Measurements from ENCODE around the gene RAD51B.

Gene RAD51B

DNA sequence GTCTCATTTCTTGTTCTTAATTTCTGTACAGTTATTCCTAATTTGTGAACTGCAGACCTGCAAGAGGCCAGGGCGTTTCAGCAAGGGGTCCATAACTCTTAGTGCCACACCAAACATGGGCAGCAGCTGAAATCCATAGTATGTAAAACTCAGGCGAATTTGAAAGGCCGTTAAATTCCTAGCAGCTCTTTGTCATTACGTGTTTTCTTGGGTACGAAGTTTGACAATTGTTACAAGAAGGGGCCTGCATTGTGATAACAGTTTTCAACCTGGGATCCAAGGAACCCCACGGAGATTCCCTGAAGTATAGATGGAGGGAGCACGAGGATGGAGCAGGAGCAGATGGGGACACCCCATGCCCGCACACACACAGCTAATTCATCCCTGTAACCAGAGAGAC, 685.3 kb downstream of the RAD51B start:
- H3K27ac ChIP-seq: no peak overlapping the region
- TF ChIP-seq, protein P1, sequence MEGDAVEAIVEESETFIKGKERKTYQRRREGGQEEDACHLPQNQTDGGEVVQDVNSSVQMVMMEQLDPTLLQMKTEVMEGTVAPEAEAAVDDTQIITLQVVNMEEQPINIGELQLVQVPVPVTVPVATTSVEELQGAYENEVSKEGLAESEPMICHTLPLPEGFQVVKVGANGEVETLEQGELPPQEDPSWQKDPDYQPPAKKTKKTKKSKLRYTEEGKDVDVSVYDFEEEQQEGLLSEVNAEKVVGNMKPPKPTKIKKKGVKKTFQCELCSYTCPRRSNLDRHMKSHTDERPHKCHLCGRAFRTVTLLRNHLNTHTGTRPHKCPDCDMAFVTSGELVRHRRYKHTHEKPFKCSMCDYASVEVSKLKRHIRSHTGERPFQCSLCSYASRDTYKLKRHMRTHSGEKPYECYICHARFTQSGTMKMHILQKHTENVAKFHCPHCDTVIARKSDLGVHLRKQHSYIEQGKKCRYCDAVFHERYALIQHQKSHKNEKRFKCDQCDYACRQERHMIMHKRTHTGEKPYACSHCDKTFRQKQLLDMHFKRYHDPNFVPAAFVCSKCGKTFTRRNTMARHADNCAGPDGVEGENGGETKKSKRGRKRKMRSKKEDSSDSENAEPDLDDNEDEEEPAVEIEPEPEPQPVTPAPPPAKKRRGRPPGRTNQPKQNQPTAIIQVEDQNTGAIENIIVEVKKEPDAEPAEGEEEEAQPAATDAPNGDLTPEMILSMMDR (conservative IDR thresholded peaks at IDR 0.05): no peak
- TF ChIP-seq ZFX (IDR thresholded peaks at IDR 0.05): no peak

GRCh38 chr14:68506021-68506644, 686.6 kb downstream of the RAD51B start:
- peak overlapping the region; percentile 65 for H3K27ac ChIP-seq
- TF ChIP-seq, protein P1 (conservative IDR thresholded peaks at IDR 0.05): no peak
- TF ChIP-seq ZFX (IDR thresholded peaks at IDR 0.05): no peak

GRCh38 chr14:68506645-68507419, 687.3 kb downstream of the RAD51B start:
- peak overlapping the region; percentile 65 for H3K27ac ChIP-seq
- TF ChIP-seq ZFX (IDR thresholded peaks at IDR 0.05): no peak

DNA sequence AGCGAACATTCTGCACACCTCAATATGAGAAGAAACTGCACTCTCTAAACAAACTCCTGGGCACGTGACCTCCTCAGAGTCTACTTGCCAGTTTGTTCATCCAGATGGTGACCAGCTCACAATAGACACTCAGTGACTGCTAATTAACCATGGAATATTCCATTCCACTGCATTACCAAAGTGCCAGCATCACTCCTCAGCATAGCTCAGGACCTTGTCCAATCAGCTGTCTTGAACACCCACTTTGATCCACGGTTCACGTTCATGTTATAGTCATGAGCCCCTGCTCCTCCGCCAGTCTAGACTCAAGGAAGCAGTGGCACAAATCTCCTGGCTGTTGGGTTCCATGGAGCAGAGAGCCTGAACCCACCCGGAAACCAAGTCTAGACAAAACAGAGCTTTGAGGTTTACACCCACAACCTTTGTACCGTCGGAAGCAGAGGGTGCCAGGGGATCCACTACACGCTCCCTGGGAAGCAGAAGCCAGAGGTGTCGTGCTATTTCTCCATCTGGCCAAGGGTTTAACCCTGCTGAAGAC, 688.0 kb downstream of the RAD51B start:
- H3K27ac ChIP-seq: peak overlapping the region; percentile 65
- TF ChIP-seq ZFX (IDR thresholded peaks at IDR 0.05): no peak
- TF ChIP-seq, protein P1 (conservative IDR thresholded peaks at IDR 0.05): no peak

GRCh38 chr14:68508581-68508980, 689.0 kb downstream of the RAD51B start:
- peak overlapping the region; percentile 65 for H3K27ac ChIP-seq
- TF ChIP-seq ZFX (IDR thresholded peaks at IDR 0.05): no peak
- TF ChIP-seq, protein P1 (conservative IDR thresholded peaks at IDR 0.05): no peak

GRCh38 chr14:68509188-68509983, 689.8 kb downstream of the RAD51B start:
- peak overlapping the region; percentile 65; the same call in 1 of the 2 replicates for H3K27ac ChIP-seq
- TF ChIP-seq ZFX (IDR thresholded peaks at IDR 0.05): no peak
- TF ChIP-seq, protein P1 (conservative IDR thresholded peaks at IDR 0.05): no peak

- TF ChIP-seq ZFX (IDR thresholded peaks at IDR 0.05): no peak
- TF ChIP-seq, protein P1 (conservative IDR thresholded peaks at IDR 0.05): no peak
- no peak overlapping the region for H3K27ac ChIP-seq
These were observed 690.9 kb downstream of the RAD51B start for GRCh38 chr14:68510201-68511128.

Data from C4-2B (cell line).